H1 (cell line): ENCODE data around the gene IRAK3. TPM values are rescaled to one million over a fixed set of nuclear protein-coding genes. Genes with fewer than 3 reads are reported as not detected.

Experiments used
- CTCF ChIA-PET: fragments of 300-600 bp; sonication (Branson Sonifier 250); formaldehyde crosslinking; loops from one replicate; lab custom pipeline; 2021; ENCODE audit not compliant: partially characterized antibody; lab: Charles Lee
- POLR2A ChIA-PET: fragments of 300-600 bp; sonication (Branson Sonifier 250); formaldehyde crosslinking; loops from one replicate; lab custom pipeline; 2021; ENCODE audit warnings: inconsistent platforms; ENCODE audit not compliant: partially characterized antibody; lab: Charles Lee
- DNase-seq, 2 experiments: peaks; one replicate each; pipeline versions ENCODE4 v3.0.0 to v3.0.0-alpha.2; 2010 to 2022; ENCODE audit warnings: low spot score in 2 of 2, low read depth in 1 of 2, mixed read lengths in 1 of 2
- FAIRE-seq: peaks from 2 replicates; lab custom pipeline; 2011; peaks lifted over from hg19 to GRCh38; lab: Jason Lieb, UNC
- H2AFZ ChIP-seq: 2 replicates; pipeline ENCODE4 v1.8.1; 2012; ENCODE audit warnings: low read length, inconsistent platforms
- H2AK5ac ChIP-seq: 2 replicates; pipeline ENCODE4 v1.6.1; 2013; ENCODE audit warnings: low read depth, low read length
- H2BK120ac ChIP-seq: replicated peaks from 2 replicates; pipeline ENCODE3; 2013; ENCODE audit warnings: low read depth, low read length, inconsistent platforms
- H2BK12ac ChIP-seq: 2 replicates; pipeline ENCODE4 v1.6.1; 2013; ENCODE audit warnings: low read depth, low read length
- H2BK15ac ChIP-seq: 2 replicates; pipeline ENCODE4 v1.6.1; 2013; ENCODE audit warnings: low read length
- H2BK20ac ChIP-seq: 2 replicates; pipeline ENCODE4 v1.6.1; 2013; ENCODE audit warnings: low read length
- H2BK5ac ChIP-seq: 2 replicates; pipeline ENCODE4 v1.6.1; 2013; ENCODE audit warnings: low read depth, low read length
- H3K14ac ChIP-seq: 2 replicates; pipeline ENCODE4 v1.6.1; 2013; ENCODE audit warnings: inconsistent platforms; ENCODE audit not compliant: insufficient read length
- H3K18ac ChIP-seq: 2 replicates; pipeline ENCODE4 v1.6.1; 2013; ENCODE audit warnings: low read length; ENCODE audit errors: extremely low read depth
- H3K23ac ChIP-seq: 2 replicates; pipeline ENCODE4 v1.6.1; 2013; ENCODE audit warnings: inconsistent platforms; ENCODE audit not compliant: insufficient read length
- H3K23me2 ChIP-seq: 2 replicates; pipeline ENCODE4 v1.6.1; 2013; ENCODE audit warnings: low read depth, low read length
- H3K27ac ChIP-seq: 2 replicates; pipeline ENCODE4 v1.6.1; 2011; ENCODE audit warnings: low read depth, low read length, inconsistent platforms
- H3K27me3 ChIP-seq, 4 experiments: replicated peaks in 1 of 4; 1 replicate in 1 of 4; 2 replicates in 3 of 4; pipeline versions ENCODE4 v1.6.1 to v1.8.1; 2011 to 2013; ENCODE audit warnings: low read length in 3 of 4, mild to moderate bottlenecking in 3 of 4, inconsistent platforms in 2 of 4, mixed read lengths in 2 of 4, moderate library complexity in 1 of 4; ENCODE audit not compliant: control insufficient read depth in 3 of 4, insufficient read depth in 3 of 4; ENCODE audit errors: extremely low read depth in 1 of 4
- H3K36me3 ChIP-seq, 4 experiments: 2 replicates each; pipeline versions ENCODE4 v1.6.1 to v1.8.1; 2011 to 2013; ENCODE audit warnings: mild to moderate bottlenecking in 4 of 4, low read length in 3 of 4, moderate library complexity in 2 of 4, control low read depth in 1 of 4, inconsistent platforms in 1 of 4; ENCODE audit not compliant: insufficient read depth in 4 of 4, control insufficient read depth in 2 of 4
- H3K4ac ChIP-seq: replicated peaks from 2 replicates; pipeline ENCODE3; 2013; ENCODE audit warnings: low read length, low read depth, mixed read lengths, inconsistent platforms; ENCODE audit not compliant: insufficient read length
- H3K4me1 ChIP-seq, 4 experiments: replicated peaks in 1 of 4; 1 replicate in 1 of 4; 2 replicates in 3 of 4; pipeline versions ENCODE4 v1.6.1 to v1.8.1; 2011 to 2013; ENCODE audit warnings: low read length in 3 of 4, inconsistent platforms in 2 of 4, mixed read lengths in 1 of 4; ENCODE audit not compliant: insufficient read depth in 4 of 4, control insufficient read depth in 3 of 4
- H3K4me2 ChIP-seq, 2 experiments: 2 replicates each; pipeline versions ENCODE4 v1.6.1 to v1.8.1; 2011 to 2013; ENCODE audit warnings: low read depth in 2 of 2, low read length in 2 of 2, control low read depth in 1 of 2, inconsistent platforms in 1 of 2, mild to moderate bottlenecking in 1 of 2; ENCODE audit not compliant: insufficient read depth in 1 of 2
- H3K4me3 ChIP-seq, 4 experiments: fragments of 200-600, 300-600 bp in 1 of 4; sonication (generic), shearing (Covaris generic), sonication (Bioruptor Twin) in 1 of 4; 2 replicates each; pipeline versions ENCODE4 v1.5.1 to v1.8.1; 2011 to 2016; ENCODE audit warnings: low read length in 4 of 4, low read depth in 3 of 4, control low read depth in 2 of 4, inconsistent platforms in 2 of 4, mild to moderate bottlenecking in 2 of 4, mixed read lengths in 1 of 4, moderate library complexity in 1 of 4; ENCODE audit not compliant: insufficient read depth in 2 of 4; ENCODE audit errors: extremely low read depth in 1 of 4
- H3K56ac ChIP-seq: replicated peaks from 2 replicates; pipeline ENCODE3; 2013; ENCODE audit warnings: low read depth, mild to moderate bottlenecking, mixed read lengths, low read length, inconsistent platforms; ENCODE audit not compliant: insufficient read length
- H3K79me1 ChIP-seq: 2 replicates; pipeline ENCODE4 v1.6.1; 2013; ENCODE audit warnings: low read depth, low read length, control low read depth
- H3K79me2 ChIP-seq, 2 experiments: 2 replicates each; pipeline versions ENCODE4 v1.6.1 to v1.8.1; 2012 to 2013; ENCODE audit warnings: low read length in 2 of 2, mild to moderate bottlenecking in 2 of 2, inconsistent platforms in 1 of 2; ENCODE audit not compliant: insufficient read depth in 2 of 2, control insufficient read depth in 1 of 2
- H3K9ac ChIP-seq, 4 experiments: replicated peaks in 1 of 4; 1 replicate in 1 of 4; 2 replicates in 3 of 4; pipeline versions ENCODE4 v1.6.1 to v1.8.1; 2011 to 2013; ENCODE audit warnings: low read depth in 3 of 4, low read length in 3 of 4, control low read depth in 2 of 4, mild to moderate bottlenecking in 2 of 4, moderate library complexity in 2 of 4, inconsistent platforms in 1 of 4; ENCODE audit errors: extremely low read depth in 1 of 4
- H3K9me3 ChIP-seq, 2 experiments: 2 replicates each; pipeline versions ENCODE4 v1.6.1 to v1.8.1; 2012 to 2013; ENCODE audit warnings: mild to moderate bottlenecking in 2 of 2, moderate library complexity in 2 of 2, control low read depth in 1 of 2, inconsistent platforms in 1 of 2, low read depth in 1 of 2, low read length in 1 of 2, mixed read lengths in 1 of 2; ENCODE audit not compliant: insufficient read depth in 2 of 2
- H4K20me1 ChIP-seq, 2 experiments: replicated peaks in 1 of 2; 2 replicates each; pipeline versions ENCODE3 to v1.8.1; 2011 to 2013; ENCODE audit warnings: inconsistent platforms in 2 of 2, low read length in 2 of 2, mild to moderate bottlenecking in 1 of 2; ENCODE audit not compliant: insufficient read depth in 2 of 2, control insufficient read depth in 1 of 2
- H4K5ac ChIP-seq: 2 replicates; pipeline ENCODE4 v1.6.1; 2013; ENCODE audit warnings: low read length, low read depth, mixed read lengths, inconsistent platforms; ENCODE audit not compliant: insufficient read length
- H4K8ac ChIP-seq: 2 replicates; pipeline ENCODE4 v1.8.0; 2013; ENCODE audit warnings: mild to moderate bottlenecking, moderate library complexity, low read length, inconsistent platforms; ENCODE audit not compliant: insufficient read depth; ENCODE audit errors: extremely low read depth
- H4K91ac ChIP-seq: replicated peaks from 2 replicates; pipeline ENCODE3; 2013; ENCODE audit warnings: low read length, mixed read lengths, inconsistent platforms; ENCODE audit not compliant: insufficient read length
- EZH2 ChIP-seq: fragments of 200-600 bp; sonication (generic); IDR thresholded peaks from 2 replicates; pipeline ENCODE4 v1.7.1; 2012; ENCODE audit warnings: low read depth, mild to moderate bottlenecking, moderate library complexity, low read length, inconsistent platforms; ENCODE audit not compliant: severe bottlenecking
- FOSL1 ChIP-seq: IDR thresholded peaks from 2 replicates; pipeline ENCODE4 v1.6.1; 2011; ENCODE audit warnings: mild to moderate bottlenecking, low read depth, low read length, moderate library complexity; ENCODE audit not compliant: insufficient read depth
- POLR2A ChIP-seq, 2 experiments: IDR thresholded peaks; 1 replicate in 1 of 2; 2 replicates in 1 of 2; pipeline ENCODE4 v1.6.1; 2011; ENCODE audit warnings: low read depth in 2 of 2, low read length in 2 of 2, mild to moderate bottlenecking in 2 of 2; ENCODE audit errors: control extremely low read depth in 1 of 2
- RAD21 ChIP-seq, 2 experiments: IDR thresholded peaks in 1 of 2; conservative IDR thresholded peaks in 1 of 2; 2 replicates each; pipeline ENCODE4 v1.6.1; 2011; ENCODE audit warnings: low read depth in 2 of 2, low read length in 2 of 2, improper control_type of control experiment in 1 of 2, inconsistent platforms in 1 of 2, mild to moderate bottlenecking in 1 of 2, moderate library complexity in 1 of 2
- SAP30 ChIP-seq: fragments of 300-600 bp; sonication (generic); IDR thresholded peaks from 2 replicates; pipeline ENCODE4 v1.7.1; 2012; ENCODE audit warnings: low read length, moderate library complexity, mild to moderate bottlenecking, inconsistent platforms; ENCODE audit not compliant: insufficient read depth, insufficient replicate concordance
- SP1 ChIP-seq: IDR thresholded peaks from 2 replicates; pipeline ENCODE4 v1.6.1; 2011; ENCODE audit warnings: low read depth, low read length
- SP2 ChIP-seq: IDR thresholded peaks from 2 replicates; pipeline ENCODE4 v1.6.1; 2012; ENCODE audit warnings: mild to moderate bottlenecking, low read length, inconsistent platforms
- TCF12 ChIP-seq: IDR thresholded peaks from 2 replicates; pipeline ENCODE4 v1.6.1; 2011; ENCODE audit warnings: low read depth, mild to moderate bottlenecking, low read length
- WGBS, 2 experiments: shearing (Covaris generic) in 1 of 2; methylation state at CpG; one replicate each; pipeline versions ENCODE4 v1.1.6 to v1.1.7; 2013 to 2015; ENCODE audit warnings: low lambda C conversion rate in 2 of 2, mixed read lengths in 2 of 2, inconsistent platforms in 1 of 2, low coverage in 1 of 2, missing lambda C conversion rate in 1 of 2; ENCODE audit not compliant: insufficient replicate concordance in 2 of 2, insufficient coverage in 1 of 2, insufficient read length in 1 of 2; ENCODE audit errors: extremely low coverage in 1 of 2, missing lambda C conversion rate in 1 of 2; 5-methylcytosine and 5-hydroxymethylcytosine counted together
- long read RNA-seq, 2 experiments: library from RNA in 1 of 2; library from capped mRNA in 1 of 2; stranded (forward); transcript quantifications; one replicate each; pipeline ENCODE4 v2.0.0, GENCODE V29; 2021; ENCODE audit warnings: inconsistent platforms in 1 of 2
- polyA minus RNA-seq, 3 experiments: library from RNA; depleted of rRNA, polyadenylated mRNA; stranded (reverse); fragments of >200 nt; gene quantifications; 1 replicate in 2 of 3; 2 replicates in 1 of 3; pipeline ENCODE4 v1.2.3, GENCODE V29; 2011
- polyA plus RNA-seq, 7 experiments: library from polyadenylated mRNA; depleted of rRNA in 3 of 7; stranded (reverse) in 5 of 7; unstranded in 2 of 7; fragments of >200 nt in 5 of 7; fragments of 200-250 nt in 2 of 7; gene quantifications; 1 replicate in 5 of 7; 2 replicates in 1 of 7; 4 replicates in 1 of 7; pipeline versions ENCODE4 v1.2.1 to v1.2.3, GENCODE V29; 2011 to 2013; ENCODE audit warnings: missing spikeins in 2 of 7, mixed read lengths in 2 of 7
- total RNA-seq: library from RNA; stranded (reverse); fragmentation: NEBNext Ultra II Directional; extraction: Animal tissue kit (Norgen Biotek cat#: 25700); gene quantifications from 2 replicates; pipeline ENCODE4 v1.2.1, GENCODE V29; 2021

IRAK3 gene
- 1.8 and 2.2 TPM in 2 replicates for total RNA-seq
- 0.28 and 0.51 TPM in 2 replicates for polyA plus RNA-seq (2011; rRNA removed)
- polyA plus RNA-seq (2011; cell fraction: cytosol; rRNA removed) = 0.56 TPM
- polyA plus RNA-seq (2011; cell fraction: nucleus; rRNA removed) = 0.36 TPM
- 0.47 to 0.77 TPM (median 0.62 TPM) in 4 replicates for polyA plus RNA-seq (2012, experiment 1 of 2)
- 0.16 TPM for polyA plus RNA-seq (2012, experiment 2 of 2)
- 0.69 TPM for polyA plus RNA-seq (2013, experiment 1 of 2)
- 0.87 TPM for polyA plus RNA-seq (2013, experiment 2 of 2)
- 1.3 and 1.7 TPM in 2 replicates for polyA minus RNA-seq (2011; rRNA and poly(A)+ RNA removed)
- polyA minus RNA-seq (2011; cell fraction: cytosol; rRNA and poly(A)+ RNA removed) = 0.95 TPM
- polyA minus RNA-seq (2011; cell fraction: nucleus; rRNA and poly(A)+ RNA removed) = 1.2 TPM
- long read RNA-seq, experiment 1, partial matches to known transcripts = 0 of 1 reads
- long read RNA-seq, experiment 1, other reads (novel, unspliced or antisense) = 1 of 1 reads
- long read RNA-seq, experiment 2 = 0 reads

GRCh38 chr12:66188584-66189485, at the start of gene IRAK3:
TSS of gene IRAK3 (plus strand) at chr12:66189214. CDS start at chr12:66189300, 86 bp downstream.
- FAIRE-seq (no peak), DNase-seq (peak; percentile 1 to 79)
- no peak within 1 kb of the TSS for H3K4ac ChIP-seq
- H4K91ac ChIP-seq = peak within 1 kb of the TSS; percentile 62
- H3K4me1 ChIP-seq = peaks cover 0 to 4% (median 1%) of the 10 kb centered on the region in 4 experiments; a peak in 3 of 7 replicates
- peak within 1 kb of the TSS; percentile 82 for H2AFZ ChIP-seq
- no peaks in the 10 kb centered on the region for H4K20me1 ChIP-seq
- peak within 1 kb of the TSS; percentile 72; the same call in 1 of the 2 replicates for H2BK15ac ChIP-seq
- H3K4me2 ChIP-seq = peak within 1 kb of the TSS; percentile 70 to 92
- peak within 1 kb of the TSS; percentile 88 for H3K18ac ChIP-seq
- H2BK20ac ChIP-seq = peak within 1 kb of the TSS; percentile 32; the same call in 1 of the 2 replicates
- H3K4me3 ChIP-seq = peak within 1 kb of the TSS; percentile 45 to 59 (median 50)
- peak within 1 kb of the TSS in 3 of 4 experiments; percentile 4 to 62 (median 60); a peak in 5 of 7 replicates for H3K9ac ChIP-seq
- H3K79me2 ChIP-seq = no peaks in the 10 kb centered on the region
- peak within 1 kb of the TSS; percentile 78; the same call in 1 of the 2 replicates for H2BK12ac ChIP-seq
- H3K36me3 ChIP-seq = no peaks in the 10 kb centered on the region
- ChIA-PET CTCF (interaction anchor here (0.9 to 1.0 kb wide), 2 partner anchors 20 to 220 kb away, joined by 3 to 4 read pairs; no protein-coding TSS in a partner anchor), POLR2A (interaction anchor here (0.6 to 1.1 kb wide), 3 partner anchors 16 to 35 kb away, joined by 3 to 4 read pairs (median 3); no protein-coding TSS in a partner anchor)
- no peak within 1 kb of the TSS for H2AK5ac ChIP-seq
- H4K5ac ChIP-seq = no peak within 1 kb of the TSS
- no peak within 1 kb of the TSS for H3K27ac ChIP-seq
- H3K23me2 ChIP-seq = peaks cover 7% of the 10 kb centered on the region; the same call in 1 of the 2 replicates
- peaks cover 9 to 29% (median 25%) of the 10 kb centered on the region in 4 experiments for H3K27me3 ChIP-seq
- peak within 1 kb of the TSS; percentile 89; the same call in 1 of the 2 replicates for H4K8ac ChIP-seq
- peak within 1 kb of the TSS; percentile 63; the same call in 1 of the 2 replicates for H2BK5ac ChIP-seq
- 17% methylated on average over 59 of the region's 82 CpGs; no CpG with 5 or more reads in 1 of the 2 experiments for WGBS, 2 experiments
- H3K56ac ChIP-seq = no peak within 1 kb of the TSS
- no peaks in the 10 kb centered on the region for H3K9me3 ChIP-seq
- no peak within 1 kb of the TSS for H3K14ac ChIP-seq
- no peaks in the 10 kb centered on the region for H3K79me1 ChIP-seq
- no peak within 1 kb of the TSS for H2BK120ac ChIP-seq
- no peak within 1 kb of the TSS for H3K23ac ChIP-seq
- TF ChIP-seq RAD21 (IDR thresholded peaks at IDR 0.05 in 1 of 2, conservative IDR thresholded peaks at IDR 0.05 in 1 of 2; ENCODE audit: low read depth in 2 of 2, low read length in 2 of 2) (no peak), SAP30 (no peak), FOSL1 (no peak), POLR2A (IDR thresholded peaks at IDR 0.05; ENCODE audit: control extremely low read depth in 1 of 2, low read depth in 2 of 2, low read length in 2 of 2) (no peak), SP2 (no peak), TCF12 (no peak), SP1 (no peak), EZH2 (peak; percentile 78)
